Fibroblast of lung (primary cell): ENCODE results near the gene SERGEF. TPM values are rescaled to one million over a fixed set of nuclear protein-coding genes. Genes with fewer than 3 reads are reported as not detected.
A peak's percentile ranks its signal among the peaks of the same experiment; 100 is the strongest.

ENCODE experiments used
- DNase-seq, 2 donors: peaks; one replicate each; pipeline versions ENCODE4 v3.0.0 to v3.0.0-alpha.2; 2010; ENCODE audit warnings: low read depth in 2 of 2
- H2AFZ ChIP-seq: 2 replicates; pipeline ENCODE4 v1.5.1; 2012; ENCODE audit warnings: low read length, control low read depth, inconsistent platforms
- H3K27ac ChIP-seq: 2 replicates; pipeline ENCODE4 v1.5.1; 2011; ENCODE audit warnings: low read length, control low read depth; ENCODE audit not compliant: insufficient read depth
- H3K27me3 ChIP-seq: 2 replicates; pipeline ENCODE4 v1.5.1; 2011; ENCODE audit warnings: mild to moderate bottlenecking, low read length; ENCODE audit not compliant: control insufficient read depth, insufficient read depth
- H3K36me3 ChIP-seq: 2 replicates; pipeline ENCODE4 v1.5.1; 2011; ENCODE audit warnings: low read length; ENCODE audit not compliant: control insufficient read depth, insufficient read depth
- H3K4me1 ChIP-seq: 2 replicates; pipeline ENCODE4 v1.5.1; 2011; ENCODE audit warnings: low read length; ENCODE audit not compliant: control insufficient read depth, insufficient read depth; ENCODE audit errors: extremely low read depth
- H3K4me2 ChIP-seq: 2 replicates; pipeline ENCODE4 v1.5.1; 2011; ENCODE audit warnings: low read length, control low read depth; ENCODE audit not compliant: insufficient read depth; ENCODE audit errors: extremely low read depth
- H3K4me3 ChIP-seq, 4 experiments: fragments of 200-600 bp in 1 of 4; sonication (generic) in 1 of 4; replicated peaks in 1 of 4; 2 replicates each; pipeline ENCODE4 v1.5.1; 2011 to 2016; ENCODE audit warnings: low read length in 4 of 4, low read depth in 3 of 4, mild to moderate bottlenecking in 3 of 4, control low read depth in 2 of 4, inconsistent platforms in 1 of 4, mixed read lengths in 1 of 4; ENCODE audit not compliant: insufficient read depth in 1 of 4; ENCODE audit errors: control extremely low read depth in 1 of 4
- H3K79me2 ChIP-seq: 2 replicates; pipeline ENCODE4 v1.5.1; 2012; ENCODE audit warnings: mild to moderate bottlenecking, low read length, inconsistent platforms; ENCODE audit not compliant: control insufficient read depth, insufficient read depth
- H3K9ac ChIP-seq: 2 replicates; pipeline ENCODE4 v1.5.1; 2011; ENCODE audit warnings: mild to moderate bottlenecking, low read length, control low read depth; ENCODE audit not compliant: insufficient read depth
- H3K9me3 ChIP-seq: 2 replicates; pipeline ENCODE4 v1.5.1; 2012; ENCODE audit warnings: low read depth, low read length; ENCODE audit not compliant: control insufficient read depth, insufficient read depth
- H4K20me1 ChIP-seq: 2 replicates; pipeline ENCODE4 v1.5.1; 2011; ENCODE audit warnings: low read length; ENCODE audit not compliant: control insufficient read depth, insufficient read depth; ENCODE audit errors: extremely low read depth
- CTCF ChIP-seq, 2 donors: IDR thresholded peaks in 1 of 2; conservative IDR thresholded peaks in 1 of 2; 1 replicate in 1 of 2; 2 replicates in 1 of 2; pipeline ENCODE4 v1.5.1; 2011 to 2012; ENCODE audit warnings: low read length in 2 of 2, control low read depth in 1 of 2, inconsistent platforms in 1 of 2, low read depth in 1 of 2, mild to moderate bottlenecking in 1 of 2
- EZH2 ChIP-seq: IDR thresholded peaks from 2 replicates; pipeline ENCODE4 v1.5.1; 2012; ENCODE audit warnings: low read length, control low read depth, mild to moderate bottlenecking; ENCODE audit errors: missing control alignments
- polyA plus RNA-seq, 2 donors: library from polyadenylated mRNA; depleted of rRNA in 1 of 2; stranded (reverse) in 1 of 2; unstranded in 1 of 2; fragments of >200 nt; gene quantifications; 2 replicates each; pipeline ENCODE4 v1.2.1, GENCODE V29; 2011 to 2012; ENCODE audit warnings: missing spikeins in 1 of 2
- total RNA-seq: library from RNA; depleted of rRNA; stranded (reverse); fragments of >200 nt; gene quantifications from 2 replicates; pipeline ENCODE4 v1.2.1, GENCODE V29; 2014

Gene SERGEF
- total and polyA plus RNA-seq, 2 donors (not counting 1 experiment from before 2014, with no cell fraction given), result 14.5 to 38.5 TPM

- Histone ChIP-seq H3K4me1 (no peaks in the 10 kb centered on the region), H3K4me2 (no peak overlapping the region), H3K9me3 (no peaks in the 10 kb centered on the region), H4K20me1 (no peaks in the 10 kb centered on the region), H3K36me3 (no peaks in the 10 kb centered on the region), H3K9ac (no peak overlapping the region), H2AFZ (no peak overlapping the region), H3K27ac (no peak overlapping the region), H3K27me3 (no peaks in the 10 kb centered on the region), H3K4me3 (no peak overlapping the region), H3K79me2 (no peaks in the 10 kb centered on the region)
- DNase-seq, result no peak
- TF ChIP-seq EZH2 (no peak), CTCF (conservative IDR thresholded peaks at IDR 0.05 in 1 of 2, IDR thresholded peaks at IDR 0.05 in 1 of 2; ENCODE audit: low read depth in 1 of 2, low read length in 2 of 2) (no peak)
Measured at GRCh38 chr11:17867341-17867740, 145.5 kb downstream of the SERGEF start.

GRCh38 chr11:17865765-17866428 is 146.9 kb downstream of the SERGEF start:
- DNase-seq, result peak in 1 of 2 donors; percentile 52
- Histone ChIP-seq H3K36me3 (no peaks in the 10 kb centered on the region), H3K4me2 (peak overlapping the region; percentile 26), H3K79me2 (no peaks in the 10 kb centered on the region), H3K4me3 (no peak overlapping the region), H3K27ac (no peak overlapping the region), H3K9ac (no peak overlapping the region), H2AFZ (no peak overlapping the region), H3K27me3 (no peaks in the 10 kb centered on the region), H3K9me3 (no peaks in the 10 kb centered on the region), H3K4me1 (no peaks in the 10 kb centered on the region), H4K20me1 (no peaks in the 10 kb centered on the region)
- no peak for TF ChIP-seq CTCF (conservative IDR thresholded peaks at IDR 0.05 in 1 of 2, IDR thresholded peaks at IDR 0.05 in 1 of 2; ENCODE audit: low read depth in 1 of 2, low read length in 2 of 2)
- TF ChIP-seq EZH2, result no peak

GRCh38 chr11:17864478-17864941 is 148.3 kb downstream of the SERGEF start:
- no peak overlapping the region for H3K27ac ChIP-seq

More at GRCh38 chr11:17864478-17864941, 148.3 kb downstream of the SERGEF start:
- DNase-seq, result no peak
- H3K9ac ChIP-seq, result no peak overlapping the region
- H3K36me3 ChIP-seq, result no peaks in the 10 kb centered on the region
- no peaks in the 10 kb centered on the region for H3K9me3 ChIP-seq
- H3K79me2 ChIP-seq, result no peaks in the 10 kb centered on the region
- no peak overlapping the region for H3K4me3 ChIP-seq
- no peak overlapping the region for H2AFZ ChIP-seq
- H4K20me1 ChIP-seq, result no peaks in the 10 kb centered on the region
- no peak overlapping the region for H3K4me2 ChIP-seq
- no peaks in the 10 kb centered on the region for H3K27me3 ChIP-seq
- H3K4me1 ChIP-seq, result no peaks in the 10 kb centered on the region
- TF ChIP-seq EZH2 (no peak), CTCF (conservative IDR thresholded peaks at IDR 0.05 in 1 of 2, IDR thresholded peaks at IDR 0.05 in 1 of 2; ENCODE audit: low read depth in 1 of 2, low read length in 2 of 2) (peak in 1 of 2 donors; percentile 47)
